IPS-20b (cell line): ENCODE measurements around the gene PLGRKT.
"Not testable (repeated sequence)": the region's sequence is repeated elsewhere in the genome, so short reads cannot be mapped to it uniquely, and the experiment has no call there.

Experiments used
- H3K27ac ChIP-seq: one replicate; pipeline ENCODE4 v1.5.1; 2013; ENCODE audit warnings: low read length
- H3K27me3 ChIP-seq: 2 replicates; pipeline ENCODE4 v1.6.1; 2013; ENCODE audit warnings: mild to moderate bottlenecking, low read length, inconsistent platforms; ENCODE audit not compliant: insufficient read depth
- H3K36me3 ChIP-seq: 2 replicates; pipeline ENCODE4 v1.6.1; 2013; ENCODE audit warnings: low read depth, mild to moderate bottlenecking, inconsistent platforms, low read length, moderate library complexity; ENCODE audit not compliant: insufficient read depth
- H3K4me1 ChIP-seq: 2 replicates; pipeline ENCODE4 v1.6.1; 2013; ENCODE audit warnings: mild to moderate bottlenecking, control low read depth, inconsistent platforms, low read length, moderate library complexity; ENCODE audit not compliant: insufficient read depth
- H3K4me3 ChIP-seq: 2 replicates; pipeline ENCODE4 v1.5.1; 2013; ENCODE audit warnings: mild to moderate bottlenecking, low read length, inconsistent platforms
- H3K9ac ChIP-seq: 2 replicates; pipeline ENCODE4 v1.6.1; 2013; ENCODE audit warnings: low read depth, mild to moderate bottlenecking, inconsistent platforms, low read length, moderate library complexity
- H3K9me3 ChIP-seq: 2 replicates; pipeline ENCODE4 v1.6.1; 2013; ENCODE audit warnings: mild to moderate bottlenecking, low read depth, low read length, inconsistent platforms; ENCODE audit not compliant: insufficient read depth

Gene PLGRKT

GRCh38 chr9:5470816-5471215 is 33.1 kb upstream of the PLGRKT start:
- no peaks in the 10 kb centered on the region for H3K4me1 ChIP-seq
- H3K9me3 ChIP-seq = no peaks in the 10 kb centered on the region
- no peak overlapping the region for H3K27ac ChIP-seq
- no peaks in the 10 kb centered on the region for H3K27me3 ChIP-seq
- no peak overlapping the region for H3K4me3 ChIP-seq
- no peaks in the 10 kb centered on the region for H3K36me3 ChIP-seq
- no peak overlapping the region for H3K9ac ChIP-seq

DNA sequence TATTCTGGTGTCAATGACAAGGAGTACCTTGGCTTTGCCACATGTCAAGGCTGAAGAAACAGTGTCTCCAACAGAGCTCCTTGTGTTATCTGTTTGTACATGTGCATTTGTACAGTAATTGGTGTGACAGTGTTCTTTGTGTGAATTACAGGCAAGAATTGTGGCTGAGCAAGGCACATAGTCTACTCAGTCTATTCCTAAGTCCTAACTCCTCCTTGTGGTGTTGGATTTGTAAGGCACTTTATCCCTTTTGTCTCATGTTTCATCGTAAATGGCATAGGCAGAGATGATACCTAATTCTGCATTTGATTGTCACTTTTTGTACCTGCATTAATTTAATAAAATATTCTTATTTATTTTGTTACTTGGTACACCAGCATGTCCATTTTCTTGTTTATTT is 32.4 kb upstream of the PLGRKT start:
- Histone ChIP-seq H3K9me3 (no peaks in the 10 kb centered on the region), H3K36me3 (no peaks in the 10 kb centered on the region), H3K27me3 (no peaks in the 10 kb centered on the region), H3K4me3 (no peak overlapping the region), H3K9ac (no peak overlapping the region), H3K4me1 (no peaks in the 10 kb centered on the region), H3K27ac (no peak overlapping the region)

- Histone ChIP-seq H3K9ac (no peak overlapping the region), H3K27me3 (no peaks in the 10 kb centered on the region), H3K27ac (no peak overlapping the region), H3K4me3 (no peak overlapping the region), H3K9me3 (no peaks in the 10 kb centered on the region), H3K36me3 (no peaks in the 10 kb centered on the region), H3K4me1 (no peaks in the 10 kb centered on the region)
These were observed 31.1 kb upstream of the PLGRKT start for GRCh38 chr9:5468850-5469249.

DNA sequence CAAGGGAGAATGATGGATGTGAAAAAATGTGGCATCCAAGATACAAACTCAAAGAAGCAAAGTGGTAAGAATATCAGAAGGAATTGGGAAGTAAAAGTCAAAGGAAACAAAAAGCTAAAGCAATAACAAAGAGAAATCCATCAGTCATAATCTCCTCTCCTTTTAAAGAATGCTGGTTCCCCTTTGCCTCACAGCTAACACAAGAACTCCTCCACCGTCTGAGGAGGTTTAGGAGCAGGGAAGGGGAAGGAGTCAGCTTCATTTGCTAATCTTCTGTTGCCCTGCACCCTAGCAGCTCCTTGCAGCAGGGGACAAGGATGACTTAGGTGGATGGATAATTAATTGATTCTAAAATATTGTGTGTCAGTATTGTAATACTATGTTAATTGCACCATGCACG is 29.0 kb upstream of the PLGRKT start:
- H3K4me1 ChIP-seq = no peaks in the 10 kb centered on the region
- H3K4me3 ChIP-seq = no peak overlapping the region
- no peaks in the 10 kb centered on the region for H3K27me3 ChIP-seq
- no peak overlapping the region for H3K27ac ChIP-seq
- H3K9ac ChIP-seq = no peak overlapping the region
- no peaks in the 10 kb centered on the region for H3K36me3 ChIP-seq
- no peaks in the 10 kb centered on the region for H3K9me3 ChIP-seq

GRCh38 chr9:5466005-5466404 is 28.3 kb upstream of the PLGRKT start:
- Histone ChIP-seq H3K9me3 (no peaks in the 10 kb centered on the region), H3K4me1 (no peaks in the 10 kb centered on the region), H3K36me3 (no peaks in the 10 kb centered on the region), H3K27ac (no peak overlapping the region), H3K27me3 (no peaks in the 10 kb centered on the region), H3K4me3 (no peak overlapping the region), H3K9ac (no peak overlapping the region)

GRCh38 chr9:5464831-5465330 is 27.2 kb upstream of the PLGRKT start:
- not testable (repeated sequence) for H3K4me3 ChIP-seq, H3K27me3 ChIP-seq, H3K9me3 ChIP-seq, H3K36me3 ChIP-seq, H3K27ac ChIP-seq, H3K4me1 ChIP-seq, H3K9ac ChIP-seq

- no peak overlapping the region for H3K9ac ChIP-seq
These were observed 22.4 kb upstream of the PLGRKT start for GRCh38 chr9:5460157-5460556.

GRCh38 chr9:5459289-5459829 is 21.6 kb upstream of the PLGRKT start:
- no peaks in the 10 kb centered on the region for H3K27me3 ChIP-seq
- no peaks in the 10 kb centered on the region for H3K36me3 ChIP-seq
- no peak overlapping the region for H3K9ac ChIP-seq
- H3K27ac ChIP-seq = no peak overlapping the region
- H3K4me1 ChIP-seq = peaks cover 4% of the 10 kb centered on the region; the same call in 1 of the 2 replicates
- H3K4me3 ChIP-seq = no peak overlapping the region
- no peaks in the 10 kb centered on the region for H3K9me3 ChIP-seq

More at GRCh38 chr9:5460157-5460556, 22.4 kb upstream of the PLGRKT start:
- no peak overlapping the region for H3K4me3 ChIP-seq
- H3K27ac ChIP-seq = no peak overlapping the region
- H3K4me1 ChIP-seq = peaks cover 4% of the 10 kb centered on the region; the same call in 1 of the 2 replicates
- H3K36me3 ChIP-seq = no peaks in the 10 kb centered on the region
- no peaks in the 10 kb centered on the region for H3K27me3 ChIP-seq
- no peaks in the 10 kb centered on the region for H3K9me3 ChIP-seq

DNA sequence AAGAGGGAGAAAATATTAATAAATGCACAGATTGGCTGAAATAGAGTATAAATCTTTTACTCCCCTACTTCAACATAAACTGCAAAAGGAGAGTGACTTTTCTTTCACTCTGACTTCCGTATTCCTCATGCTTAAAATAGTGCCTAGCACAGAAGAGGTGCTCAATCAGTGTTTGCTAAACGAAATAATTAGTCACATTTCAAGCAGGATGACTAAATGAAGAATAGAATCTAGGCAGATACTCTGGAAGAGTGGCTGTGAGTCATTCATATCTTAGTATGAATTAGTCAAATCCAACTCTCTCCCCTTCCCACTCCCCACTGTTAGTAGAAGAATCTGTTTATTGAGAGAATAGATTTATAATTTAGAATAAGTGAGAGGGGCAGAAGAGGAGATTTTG is 17.5 kb upstream of the PLGRKT start:
- Histone ChIP-seq H3K9ac (no peak overlapping the region), H3K9me3 (no peaks in the 10 kb centered on the region), H3K27ac (no peak overlapping the region), H3K36me3 (no peaks in the 10 kb centered on the region), H3K4me1 (peaks cover 4% of the 10 kb centered on the region; the same call in 1 of the 2 replicates), H3K27me3 (no peaks in the 10 kb centered on the region), H3K4me3 (no peak overlapping the region)

- Histone ChIP-seq H3K36me3 (no peaks in the 10 kb centered on the region), H3K4me3 (no peak overlapping the region), H3K9me3 (no peaks in the 10 kb centered on the region), H3K27ac (no peak overlapping the region), H3K4me1 (no peaks in the 10 kb centered on the region), H3K27me3 (no peaks in the 10 kb centered on the region), H3K9ac (no peak overlapping the region)
These were observed 15.9 kb upstream of the PLGRKT start for GRCh38 chr9:5453673-5454072.

- Histone ChIP-seq H3K27me3 (no peaks in the 10 kb centered on the region), H3K27ac (no peak overlapping the region), H3K4me1 (no peaks in the 10 kb centered on the region), H3K9ac (no peak overlapping the region), H3K9me3 (no peaks in the 10 kb centered on the region), H3K4me3 (no peak overlapping the region), H3K36me3 (no peaks in the 10 kb centered on the region)
These were observed 15.3 kb upstream of the PLGRKT start for GRCh38 chr9:5453004-5453403.

DNA sequence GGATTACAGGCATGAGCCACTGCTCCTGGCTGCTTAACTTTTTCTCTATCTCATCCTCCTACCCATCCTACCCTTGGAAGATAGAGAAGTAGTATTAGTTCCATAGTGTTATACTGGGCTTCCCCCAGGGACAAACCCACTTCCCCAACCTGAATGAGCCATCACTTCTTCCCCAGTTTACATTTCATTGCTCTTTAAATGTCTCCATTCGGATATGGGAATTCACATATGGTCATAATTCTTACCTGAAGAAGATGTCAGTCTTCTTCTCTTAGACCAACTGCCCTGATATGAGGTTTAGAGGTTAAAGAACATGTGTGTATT is 14.5 kb upstream of the PLGRKT start:
- Histone ChIP-seq H3K27ac (no peak overlapping the region), H3K4me1 (no peaks in the 10 kb centered on the region), H3K4me3 (no peak overlapping the region)

More for the DNA sequence above, 14.5 kb upstream of the PLGRKT start:
- no peak overlapping the region for H3K9ac ChIP-seq
- no peaks in the 10 kb centered on the region for H3K36me3 ChIP-seq
- H3K27me3 ChIP-seq = no peaks in the 10 kb centered on the region
- no peaks in the 10 kb centered on the region for H3K9me3 ChIP-seq
